GM21526 (cell line): ENCODE data around the gene LRRN2.
"Not testable (repeated sequence)": the region's sequence is repeated elsewhere in the genome, so short reads cannot be mapped to it uniquely, and the experiment has no call there.

Source experiments
- ATAC-seq: cut with Tn5 transposase; IDR thresholded peaks from one replicate; pipeline ENCODE4 v1.9.1; 2021; ENCODE audit warnings: moderate library complexity; ENCODE audit not compliant: unreplicated experiment, low FRiP score

LRRN2 gene

GRCh38 chr1:204694145-204694544 is 8.6 kb upstream of the LRRN2 start:
- ATAC-seq = no peak

DNA sequence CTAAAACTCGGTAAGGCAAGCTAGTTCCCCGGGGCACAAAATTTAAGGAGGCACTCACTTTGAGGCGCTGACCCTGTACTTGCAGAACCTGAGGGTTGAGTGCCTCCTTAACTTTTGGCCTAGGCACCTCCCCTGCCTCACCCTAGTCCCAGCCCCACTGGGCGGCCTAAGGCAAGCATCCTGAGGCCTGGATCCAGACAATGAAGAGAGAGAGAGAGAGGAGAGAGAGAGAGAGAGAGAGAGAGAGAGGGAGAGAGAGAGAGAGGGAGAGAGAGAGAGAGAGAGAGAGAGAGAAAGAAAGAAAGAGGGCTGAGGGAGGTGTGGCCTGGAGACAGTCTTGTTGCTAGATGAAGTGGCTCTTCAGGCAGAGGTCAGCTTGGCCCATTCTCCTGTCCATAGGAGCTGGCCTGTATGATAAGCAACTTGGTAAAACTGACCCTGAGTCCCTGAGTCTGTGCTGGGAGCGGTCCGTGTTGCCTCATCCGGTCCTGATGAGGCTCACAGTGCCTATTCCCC is 7.4 kb upstream of the LRRN2 start:
- ATAC-seq = no peak

DNA sequence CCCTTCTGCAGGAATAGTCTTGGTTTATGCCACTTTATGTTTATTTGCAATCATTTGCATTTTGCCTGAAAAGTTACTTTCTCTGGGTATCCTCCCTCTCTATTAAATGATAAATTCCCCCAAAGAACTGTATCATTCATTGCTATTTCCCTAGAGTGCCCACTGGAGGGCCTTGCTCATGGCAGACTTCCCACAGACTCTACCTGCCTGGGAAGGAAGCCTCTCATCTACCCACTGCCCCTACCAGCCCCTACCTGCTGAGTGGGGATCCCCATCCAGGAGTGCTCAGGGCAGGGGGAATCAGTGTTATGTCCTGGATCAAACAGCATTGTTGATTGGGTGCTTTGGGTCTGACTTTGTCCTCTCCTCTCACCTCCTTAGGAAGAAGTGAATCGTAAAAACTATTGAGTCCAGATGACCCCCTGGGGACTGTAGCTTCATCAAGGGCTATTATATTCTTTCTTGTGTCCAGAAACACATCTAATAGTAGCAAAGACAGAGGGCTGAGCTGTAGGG is 6.8 kb upstream of the LRRN2 start:
- ATAC-seq = no peak

- ATAC-seq = not testable (repeated sequence)
Observed at GRCh38 chr1:204691328-204691730, 5.8 kb upstream of the LRRN2 start.

DNA sequence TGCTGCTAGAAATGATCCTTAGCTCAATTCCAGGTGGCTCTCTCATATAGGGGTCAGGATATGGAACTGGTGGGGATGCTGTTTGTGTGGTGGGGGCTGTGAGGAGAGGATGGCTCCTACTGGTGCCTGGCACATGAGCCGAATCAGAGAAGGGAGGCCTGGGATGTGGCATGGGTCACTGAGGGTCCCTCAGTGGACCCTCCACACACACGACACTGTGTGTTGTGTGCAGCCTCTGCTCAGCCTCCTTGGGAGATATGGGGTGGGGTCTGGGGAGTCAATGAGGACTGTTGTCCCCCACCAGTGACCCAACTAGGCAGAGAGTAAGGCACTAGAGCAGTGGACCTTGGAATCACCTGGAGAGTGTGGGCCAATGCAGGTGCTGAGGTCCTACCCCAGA is 3.2 kb upstream of the LRRN2 start:
- ATAC-seq = no peak

DNA sequence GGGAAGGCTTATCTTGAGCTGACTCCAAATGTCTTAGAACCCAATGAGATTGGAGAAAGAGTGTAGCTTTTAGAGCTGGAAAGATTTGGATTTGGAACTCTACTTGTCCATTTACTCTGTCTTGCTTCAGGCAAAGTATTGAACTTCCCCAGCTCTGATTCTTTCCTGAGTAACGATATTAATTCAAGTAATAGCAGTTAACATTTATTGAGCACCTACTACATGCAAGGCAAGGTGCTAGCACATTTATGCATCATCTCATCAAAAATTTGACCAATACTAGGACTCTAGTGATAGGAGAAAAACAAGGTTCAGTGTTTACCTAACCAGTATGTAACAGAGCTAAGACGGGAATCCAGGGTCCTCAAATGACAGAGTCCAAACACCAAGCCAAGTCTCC is 2.5 kb upstream of the LRRN2 start:
- ATAC-seq = no peak

GRCh38 chr1:204684571-204685235 is 835 bp downstream of the LRRN2 start:
- ATAC-seq = no peak

DNA sequence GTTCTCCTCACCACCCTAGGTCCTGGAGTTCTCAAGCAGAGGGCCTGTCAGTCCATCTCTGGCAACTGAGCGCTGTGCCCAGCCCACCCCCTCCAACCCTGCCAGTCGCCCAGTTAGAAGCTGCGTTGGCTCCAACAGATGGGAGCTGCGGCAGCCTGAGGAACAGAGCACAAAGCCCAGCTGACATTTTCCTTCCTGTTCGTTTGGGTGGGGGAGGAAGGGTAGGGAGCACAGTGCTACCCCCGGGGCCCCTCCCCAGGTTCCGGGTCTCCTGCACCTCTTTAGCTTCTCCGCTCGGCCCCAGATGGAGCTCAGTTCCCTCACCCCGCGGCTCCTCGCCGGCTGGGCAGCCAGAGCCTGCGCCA is 1.4 kb downstream of the LRRN2 start:
- ATAC-seq = no peak

- no peak for ATAC-seq
Observed at GRCh38 chr1:204683284-204684205, 2.0 kb downstream of the LRRN2 start.

DNA sequence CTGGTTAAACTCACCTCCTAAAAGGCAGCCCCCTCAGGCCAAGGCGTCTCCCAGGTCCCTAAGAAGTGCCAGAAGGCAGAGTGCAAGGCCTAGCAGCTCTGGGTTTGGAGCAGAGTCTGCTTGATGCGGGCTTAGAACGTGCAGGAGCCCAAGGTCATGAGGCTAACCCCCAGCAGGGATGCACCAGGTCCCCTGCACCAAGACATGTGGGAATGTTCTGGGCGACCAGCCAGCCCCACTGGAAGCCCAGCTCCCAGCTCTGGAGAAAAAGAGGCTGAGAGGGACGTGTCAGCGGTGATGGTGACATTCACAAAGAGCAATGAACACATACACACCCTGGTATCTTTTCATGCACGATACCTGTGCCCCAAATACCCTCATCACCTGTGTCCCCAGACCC is 5.1 kb downstream of the LRRN2 start:
- no peak for ATAC-seq

- no peak for ATAC-seq
Observed at GRCh38 chr1:204680051-204680450, 5.5 kb downstream of the LRRN2 start.

DNA sequence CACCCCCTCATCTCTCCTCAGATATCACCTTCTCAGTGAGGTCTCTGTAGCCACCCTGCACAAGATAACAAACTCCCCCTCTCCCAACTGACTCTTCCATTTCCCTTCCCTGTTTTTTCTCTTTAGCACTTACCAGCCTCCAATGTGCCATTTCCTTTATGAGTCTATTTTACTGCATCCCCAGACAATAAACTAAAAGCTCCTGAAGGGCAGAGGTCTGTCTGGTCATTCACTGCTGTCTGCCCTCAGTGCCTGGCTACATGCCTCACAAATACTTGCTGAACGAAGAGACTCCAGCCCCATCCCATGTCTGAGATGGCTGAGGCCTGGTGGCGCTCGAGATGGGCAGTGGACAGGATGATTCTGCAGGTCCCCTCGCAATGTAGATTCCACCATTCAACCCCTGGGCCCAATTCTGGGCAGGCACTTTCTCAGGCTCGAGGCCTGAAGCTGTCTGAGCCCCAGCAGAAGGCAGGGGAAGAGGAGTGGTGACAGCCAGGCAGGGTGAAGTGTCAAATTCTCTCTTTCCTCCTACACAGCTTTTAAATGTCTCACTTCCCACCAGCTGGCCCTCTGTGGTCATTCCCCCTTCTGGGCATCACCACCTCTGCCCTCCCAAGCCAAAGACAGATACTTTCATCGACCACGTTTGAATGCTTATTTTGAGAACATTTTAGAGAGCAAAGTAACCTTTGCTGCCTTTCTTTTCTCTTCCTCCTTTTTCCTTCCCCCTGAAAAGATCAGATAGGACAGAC is 6.6 kb downstream of the LRRN2 start:
- no peak for ATAC-seq

GRCh38 chr1:204677864-204678263 is 7.7 kb downstream of the LRRN2 start:
- ATAC-seq = no peak

GRCh38 chr1:204676043-204676442 is 9.5 kb downstream of the LRRN2 start:
- no peak for ATAC-seq

DNA sequence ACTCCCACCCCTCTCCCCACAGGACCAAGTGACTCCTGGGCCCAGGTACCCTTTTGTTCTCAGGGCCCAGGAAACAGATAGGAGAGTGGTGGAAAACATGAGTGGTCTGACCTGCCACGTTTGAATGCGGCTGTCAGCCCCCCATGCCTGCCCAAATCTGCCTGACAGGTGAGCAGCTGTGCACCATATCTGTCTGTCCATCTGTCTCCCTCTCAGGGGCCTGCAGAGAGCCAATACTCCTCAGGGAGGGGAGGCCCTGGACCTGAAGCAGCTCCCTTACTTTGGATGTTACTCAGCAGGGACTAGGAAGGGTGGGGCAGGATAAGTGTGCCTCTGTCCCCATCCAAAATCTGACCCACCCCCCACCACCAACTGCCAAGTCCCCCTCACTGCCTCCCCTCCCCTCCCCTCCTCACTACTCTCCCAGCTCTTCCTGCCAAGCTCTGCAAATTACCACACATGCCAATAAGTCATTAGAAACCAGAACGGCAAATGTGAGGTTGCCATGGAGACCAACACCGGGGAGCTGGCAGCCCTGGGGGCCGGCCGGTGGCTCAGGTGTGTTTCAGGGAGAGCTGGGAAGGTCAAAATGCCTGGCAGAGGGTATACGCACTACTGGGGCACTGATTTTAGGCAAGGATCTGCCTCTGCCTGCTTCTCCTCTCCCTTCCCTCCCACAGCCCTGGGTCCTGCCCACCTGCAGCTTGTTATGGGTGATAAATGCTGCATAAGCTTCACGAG is 11.5 kb downstream of the LRRN2 start:
- ATAC-seq = no peak

GRCh38 chr1:204673209-204673608 is 12.3 kb downstream of the LRRN2 start:
- no peak for ATAC-seq

DNA sequence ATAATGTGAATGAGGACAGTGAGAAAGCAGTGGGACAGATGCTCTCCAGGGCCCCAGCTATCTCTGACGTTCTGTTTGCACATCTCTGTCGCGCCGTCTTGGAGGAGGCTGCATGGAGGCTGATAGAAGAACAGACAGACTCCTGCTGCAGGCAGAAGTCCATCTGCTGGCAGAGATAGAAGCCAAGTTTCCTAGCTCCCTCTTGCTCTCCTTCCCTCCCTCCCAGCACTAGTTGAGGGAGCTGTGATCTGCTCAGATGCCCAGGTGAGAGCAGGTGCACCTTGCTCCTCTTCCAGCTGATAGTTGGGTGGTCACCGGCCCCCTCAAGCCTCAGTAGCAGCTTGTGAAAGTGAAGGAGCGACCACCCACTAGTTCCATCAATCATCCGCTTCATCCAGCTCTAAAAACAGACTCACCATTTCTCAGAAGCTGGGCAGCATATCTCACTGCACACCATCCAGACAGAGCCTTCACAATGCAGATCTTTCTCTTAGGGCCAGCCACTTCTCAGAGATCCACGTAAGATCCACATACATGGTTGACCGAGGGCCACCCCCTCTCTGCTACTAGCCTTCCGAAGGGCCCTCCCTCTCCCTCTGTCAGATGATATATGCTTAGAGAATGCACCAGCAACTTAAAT is 12.9 kb downstream of the LRRN2 start:
- ATAC-seq = no peak

GRCh38 chr1:204672069-204672468 is 13.5 kb downstream of the LRRN2 start:
- ATAC-seq = no peak

- no peak for ATAC-seq
Observed at GRCh38 chr1:204670152-204670927, 15.2 kb downstream of the LRRN2 start.
